Epithelial cell of proximal tubule (primary cell): Measurements from ENCODE around the gene BIRC2. TPM values are rescaled to one million over a fixed set of nuclear protein-coding genes. Genes with fewer than 3 reads are reported as not detected.
"Not testable (repeated sequence)": the region's sequence is repeated elsewhere in the genome, so short reads cannot be mapped to it uniquely, and the experiment has no call there.

Experiments used
- DNase-seq: peaks from one replicate; pipeline ENCODE4 v3.0.0-alpha.2; 2011; ENCODE audit warnings: low read depth
- H3K4me3 ChIP-seq: 2 replicates; pipeline ENCODE4 v1.5.1; 2011; ENCODE audit warnings: low read depth, mild to moderate bottlenecking, low read length
- total RNA-seq: library from RNA; depleted of rRNA; stranded (reverse); fragments of >200 nt; gene quantifications from 2 replicates; pipeline ENCODE4 v1.2.3, GENCODE V29; 2015
- TF ChIP-seq, protein P1 (sequence below): conservative IDR thresholded peaks from 2 replicates; pipeline ENCODE4 v1.5.1; 2012; ENCODE audit warnings: low read depth, mild to moderate bottlenecking, low read length

The BIRC2 gene
- total RNA-seq, 1 donor from 2014 or later: 85.3 TPM

GRCh38 chr11:102367364-102367763 lies 20.4 kb downstream of the BIRC2 start:
- DNase-seq: no peak
- H3K4me3 ChIP-seq: no peak overlapping the region
- TF ChIP-seq, protein P1, sequence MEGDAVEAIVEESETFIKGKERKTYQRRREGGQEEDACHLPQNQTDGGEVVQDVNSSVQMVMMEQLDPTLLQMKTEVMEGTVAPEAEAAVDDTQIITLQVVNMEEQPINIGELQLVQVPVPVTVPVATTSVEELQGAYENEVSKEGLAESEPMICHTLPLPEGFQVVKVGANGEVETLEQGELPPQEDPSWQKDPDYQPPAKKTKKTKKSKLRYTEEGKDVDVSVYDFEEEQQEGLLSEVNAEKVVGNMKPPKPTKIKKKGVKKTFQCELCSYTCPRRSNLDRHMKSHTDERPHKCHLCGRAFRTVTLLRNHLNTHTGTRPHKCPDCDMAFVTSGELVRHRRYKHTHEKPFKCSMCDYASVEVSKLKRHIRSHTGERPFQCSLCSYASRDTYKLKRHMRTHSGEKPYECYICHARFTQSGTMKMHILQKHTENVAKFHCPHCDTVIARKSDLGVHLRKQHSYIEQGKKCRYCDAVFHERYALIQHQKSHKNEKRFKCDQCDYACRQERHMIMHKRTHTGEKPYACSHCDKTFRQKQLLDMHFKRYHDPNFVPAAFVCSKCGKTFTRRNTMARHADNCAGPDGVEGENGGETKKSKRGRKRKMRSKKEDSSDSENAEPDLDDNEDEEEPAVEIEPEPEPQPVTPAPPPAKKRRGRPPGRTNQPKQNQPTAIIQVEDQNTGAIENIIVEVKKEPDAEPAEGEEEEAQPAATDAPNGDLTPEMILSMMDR: no peak

DNA sequence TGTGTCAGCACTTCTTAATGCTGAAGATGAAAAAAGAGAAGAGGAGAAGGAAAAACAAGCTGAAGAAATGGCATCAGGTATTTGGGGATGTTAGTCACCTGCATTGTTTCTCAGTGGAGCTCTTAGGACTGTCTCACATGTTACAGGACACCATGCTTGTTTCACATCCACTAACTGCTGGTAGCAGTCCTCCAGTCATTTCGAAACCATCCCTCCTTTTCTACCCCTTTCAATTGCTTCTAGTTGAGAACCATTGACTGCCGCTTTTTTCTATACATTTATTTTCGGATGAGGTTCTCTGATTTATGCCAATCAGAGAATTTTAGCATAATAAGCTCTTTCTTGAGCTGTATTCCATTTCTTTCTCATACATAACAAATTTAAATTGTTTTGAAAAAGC lies 21.5 kb downstream of the BIRC2 start:
- H3K4me3 ChIP-seq: no peak overlapping the region
- DNase-seq: no peak
- TF ChIP-seq, protein P1: no peak

DNA sequence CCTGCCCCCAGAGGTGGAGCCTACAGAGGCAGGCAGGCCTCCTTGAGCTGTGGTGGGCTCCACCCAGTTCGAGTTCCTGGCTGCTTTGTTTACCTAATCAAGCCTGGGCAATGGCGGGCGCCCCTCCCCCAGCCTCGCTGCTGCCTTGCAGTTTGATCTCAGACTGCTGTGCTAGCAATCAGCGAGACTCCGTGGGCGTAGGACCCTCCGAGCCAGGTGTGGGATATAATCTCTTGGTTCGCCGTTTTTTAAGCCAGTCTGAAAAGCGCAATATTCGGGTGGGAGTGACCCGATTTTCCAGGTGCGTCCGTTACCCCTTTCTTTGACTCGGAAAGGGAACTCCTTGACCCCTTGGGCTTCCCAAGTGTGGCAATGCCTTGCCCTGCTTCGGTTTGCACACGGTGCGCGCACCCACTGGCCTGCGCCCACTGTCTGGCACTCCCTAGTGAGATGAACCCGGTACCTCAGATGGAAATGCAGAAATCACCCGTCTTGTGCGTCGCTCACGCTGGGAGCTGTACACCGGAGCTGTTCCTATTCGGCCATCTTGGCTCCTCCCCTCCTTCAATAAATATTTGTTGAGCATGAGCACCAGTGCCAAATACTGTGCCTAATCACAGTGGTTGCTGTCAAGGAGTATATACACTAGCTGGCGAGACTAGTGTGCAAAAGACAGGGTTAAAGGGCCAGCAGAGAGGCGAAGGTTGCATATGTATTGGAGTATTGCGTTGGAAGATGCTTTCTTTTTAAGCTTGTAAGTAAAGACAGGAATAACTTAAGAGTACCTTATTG lies 27.8 kb downstream of the BIRC2 start:
- H3K4me3 ChIP-seq, DNase-seq: not testable (repeated sequence)

DNA sequence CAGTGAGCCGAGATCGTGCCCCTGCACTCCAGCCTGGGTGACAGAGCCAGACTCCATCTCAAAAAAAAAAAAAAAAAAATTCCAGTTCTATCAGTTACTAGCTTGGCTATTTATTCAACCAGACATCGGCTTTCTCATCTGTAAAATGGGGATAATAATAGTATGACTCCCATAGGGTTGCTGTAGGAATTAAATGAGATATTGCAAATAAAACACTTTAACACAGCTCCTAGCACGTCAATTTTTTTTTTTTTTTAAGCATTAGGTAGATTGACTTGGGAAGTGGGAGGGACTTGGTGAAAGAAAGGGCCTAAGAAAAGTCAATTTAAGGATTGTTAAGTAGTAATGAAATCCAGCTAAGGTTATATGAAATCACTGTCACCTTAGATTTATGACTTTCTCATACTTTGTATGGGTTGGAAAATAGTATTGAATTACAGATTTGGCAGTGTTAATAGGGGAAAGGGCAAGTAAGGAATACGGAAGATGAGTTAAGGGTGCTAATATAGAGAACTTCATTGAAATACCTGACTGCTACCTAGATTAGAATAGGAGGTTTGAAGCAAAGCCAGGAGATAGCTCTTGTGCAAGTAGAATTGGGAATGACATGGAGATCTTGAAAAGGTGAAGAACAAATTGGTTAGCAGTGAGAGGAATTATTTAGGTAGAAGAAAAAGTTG lies 28.8 kb downstream of the BIRC2 start:
- no peak overlapping the region for H3K4me3 ChIP-seq
- DNase-seq: no peak
- TF ChIP-seq, protein P1: no peak

- H3K4me3 ChIP-seq: no peak overlapping the region
- DNase-seq: no peak
- TF ChIP-seq, protein P1: no peak
These were observed 30.9 kb downstream of the BIRC2 start for GRCh38 chr11:102377891-102378290.

GRCh38 chr11:102378818-102379217 lies 31.8 kb downstream of the BIRC2 start:
- TF ChIP-seq, protein P1: no peak
- no peak overlapping the region for H3K4me3 ChIP-seq
- DNase-seq: no peak

GRCh38 chr11:102382384-102382783 lies 35.4 kb downstream of the BIRC2 start:
- H3K4me3 ChIP-seq: no peak overlapping the region
- DNase-seq: no peak
- TF ChIP-seq, protein P1: no peak
